Panc1 (cell line): ENCODE measurements around the gene TNPO2.

Experiments used
- POLR2AphosphoS5 ChIP-seq: IDR thresholded peaks from 2 replicates; pipeline ENCODE4 v1.6.1; 2012; ENCODE audit warnings: mild to moderate bottlenecking, low read depth, low read length, moderate library complexity
- REST ChIP-seq, 2 experiments: IDR thresholded peaks; 2 replicates each; pipeline ENCODE4 v1.6.1; 2011 to 2012; ENCODE audit warnings: low read depth in 2 of 2, control low read depth in 1 of 2, low read length in 1 of 2, mild to moderate bottlenecking in 1 of 2, moderate library complexity in 1 of 2; ENCODE audit not compliant: insufficient read depth in 1 of 2
- SIN3A ChIP-seq: IDR thresholded peaks from 2 replicates; pipeline ENCODE4 v1.6.1; 2012; ENCODE audit warnings: low read depth, mild to moderate bottlenecking, low read length, moderate library complexity, borderline replicate concordance; ENCODE audit not compliant: insufficient read depth
- TCF7L2 ChIP-seq: IDR thresholded peaks from 2 replicates; pipeline ENCODE4 v1.6.1; 2011; ENCODE audit warnings: mild to moderate bottlenecking, low read depth, low read length, inconsistent platforms
- TF ChIP-seq, protein P1 (sequence below): fragments of 450-650 bp; IDR thresholded peaks from 2 replicates; pipeline ENCODE4 v1.5.1; 2017; ENCODE audit warnings: mild to moderate bottlenecking

DNA sequence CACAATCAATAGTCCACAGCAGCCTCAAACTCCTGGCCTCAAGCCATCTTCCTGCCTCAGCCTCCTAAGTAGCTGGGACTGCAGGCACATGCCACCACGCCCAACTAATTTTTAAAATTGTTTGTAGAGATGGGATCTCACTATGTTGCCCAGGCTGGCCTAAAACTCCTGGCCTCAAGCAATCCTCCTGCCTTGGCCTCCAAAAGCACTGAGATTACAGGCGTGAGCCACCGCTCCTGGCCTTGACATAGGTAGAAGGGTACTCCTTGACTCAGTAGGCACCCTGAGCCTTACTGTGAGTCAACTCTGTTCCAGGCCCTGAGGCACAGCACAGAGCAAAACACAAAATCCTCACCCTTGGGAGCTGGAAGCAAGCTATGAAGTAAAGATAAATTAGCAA is 7.8 kb downstream of the TNPO2 start:
- no peak for TF ChIP-seq TCF7L2
- TF ChIP-seq, protein P1, sequence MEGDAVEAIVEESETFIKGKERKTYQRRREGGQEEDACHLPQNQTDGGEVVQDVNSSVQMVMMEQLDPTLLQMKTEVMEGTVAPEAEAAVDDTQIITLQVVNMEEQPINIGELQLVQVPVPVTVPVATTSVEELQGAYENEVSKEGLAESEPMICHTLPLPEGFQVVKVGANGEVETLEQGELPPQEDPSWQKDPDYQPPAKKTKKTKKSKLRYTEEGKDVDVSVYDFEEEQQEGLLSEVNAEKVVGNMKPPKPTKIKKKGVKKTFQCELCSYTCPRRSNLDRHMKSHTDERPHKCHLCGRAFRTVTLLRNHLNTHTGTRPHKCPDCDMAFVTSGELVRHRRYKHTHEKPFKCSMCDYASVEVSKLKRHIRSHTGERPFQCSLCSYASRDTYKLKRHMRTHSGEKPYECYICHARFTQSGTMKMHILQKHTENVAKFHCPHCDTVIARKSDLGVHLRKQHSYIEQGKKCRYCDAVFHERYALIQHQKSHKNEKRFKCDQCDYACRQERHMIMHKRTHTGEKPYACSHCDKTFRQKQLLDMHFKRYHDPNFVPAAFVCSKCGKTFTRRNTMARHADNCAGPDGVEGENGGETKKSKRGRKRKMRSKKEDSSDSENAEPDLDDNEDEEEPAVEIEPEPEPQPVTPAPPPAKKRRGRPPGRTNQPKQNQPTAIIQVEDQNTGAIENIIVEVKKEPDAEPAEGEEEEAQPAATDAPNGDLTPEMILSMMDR, result no peak
- no peak for TF ChIP-seq SIN3A
- no peak for TF ChIP-seq REST (IDR thresholded peaks at IDR 0.05; ENCODE audit: insufficient read depth in 1 of 2, low read depth in 2 of 2, low read length in 1 of 2)
- TF ChIP-seq POLR2AphosphoS5, result no peak
